Effector CD4-positive, alpha-beta T cell (primary cell): ENCODE measurements around the gene C3orf20.
"Not testable (repeated sequence)": the region's sequence is repeated elsewhere in the genome, so short reads cannot be mapped to it uniquely, and the experiment has no call there.

Source experiments
- DNase-seq: peaks from one replicate; pipeline ENCODE4 v3.0.0-alpha.2; 2020

Gene C3orf20

GRCh38 chr3:14703128-14703750 lies 28.3 kb downstream of the C3orf20 start:
- DNase-seq: no peak

- DNase-seq: no peak
Measured at GRCh38 chr3:14703791-14704190, 28.9 kb downstream of the C3orf20 start.

- no peak for DNase-seq
Measured at GRCh38 chr3:14706096-14706495, 31.2 kb downstream of the C3orf20 start.

- no peak for DNase-seq
Measured at GRCh38 chr3:14716591-14716990, 41.6 kb downstream of the C3orf20 start.

GRCh38 chr3:14717307-14717706 lies 42.4 kb downstream of the C3orf20 start:
- no peak for DNase-seq

- no peak for DNase-seq
Measured at GRCh38 chr3:14718539-14718938, 43.6 kb downstream of the C3orf20 start.

- DNase-seq: no peak
Measured at GRCh38 chr3:14719006-14719405, 44.1 kb downstream of the C3orf20 start.

GRCh38 chr3:14721126-14721864 lies 46.4 kb downstream of the C3orf20 start:
- DNase-seq: no peak

- no peak for DNase-seq
Measured at GRCh38 chr3:14725013-14725412, 50.1 kb downstream of the C3orf20 start.

GRCh38 chr3:14725564-14726440 lies 50.9 kb downstream of the C3orf20 start:
- no peak for DNase-seq

GRCh38 chr3:14726441-14726780 lies 51.5 kb downstream of the C3orf20 start:
- DNase-seq: no peak

- DNase-seq: no peak
Measured at GRCh38 chr3:14728113-14728512, 53.2 kb downstream of the C3orf20 start.

- DNase-seq: no peak
Measured at GRCh38 chr3:14730703-14731382, 55.9 kb downstream of the C3orf20 start.

- DNase-seq: no peak
Measured at GRCh38 chr3:14740983-14741382, 66.0 kb downstream of the C3orf20 start.

- DNase-seq: no peak
Measured at GRCh38 chr3:14741510-14741909, 66.6 kb downstream of the C3orf20 start.

GRCh38 chr3:14744556-14744955 lies 69.6 kb downstream of the C3orf20 start:
- no peak for DNase-seq

- DNase-seq: no peak
Measured at GRCh38 chr3:14750650-14751049, 75.7 kb downstream of the C3orf20 start.

- DNase-seq: not testable (repeated sequence)
Measured at GRCh38 chr3:14752979-14753378, 78.0 kb downstream of the C3orf20 start.

- DNase-seq: no peak
Measured at GRCh38 chr3:14757153-14757700, 82.3 kb downstream of the C3orf20 start.

- no peak for DNase-seq
Measured at GRCh38 chr3:14758297-14758696, 83.4 kb downstream of the C3orf20 start.

GRCh38 chr3:14758959-14759358 lies 84.0 kb downstream of the C3orf20 start:
- no peak for DNase-seq

GRCh38 chr3:14760185-14760584 lies 85.2 kb downstream of the C3orf20 start:
- DNase-seq: no peak
